Measurements from ENCODE around the gene G0S2. TPM values are rescaled to one million over a fixed set of nuclear protein-coding genes. Genes with fewer than 3 reads are reported as not detected.
A peak's percentile ranks its signal among the peaks of the same experiment; 100 is the strongest.

G0S2 gene
- total and polyA plus RNA-seq, 9 of the 15 experiments (the other 6 are each of a cell fraction or from before 2014, with no cell fraction given): 0.18 to 65.6 (median 11.4) TPM

- TF ChIP-seq, protein P1, sequence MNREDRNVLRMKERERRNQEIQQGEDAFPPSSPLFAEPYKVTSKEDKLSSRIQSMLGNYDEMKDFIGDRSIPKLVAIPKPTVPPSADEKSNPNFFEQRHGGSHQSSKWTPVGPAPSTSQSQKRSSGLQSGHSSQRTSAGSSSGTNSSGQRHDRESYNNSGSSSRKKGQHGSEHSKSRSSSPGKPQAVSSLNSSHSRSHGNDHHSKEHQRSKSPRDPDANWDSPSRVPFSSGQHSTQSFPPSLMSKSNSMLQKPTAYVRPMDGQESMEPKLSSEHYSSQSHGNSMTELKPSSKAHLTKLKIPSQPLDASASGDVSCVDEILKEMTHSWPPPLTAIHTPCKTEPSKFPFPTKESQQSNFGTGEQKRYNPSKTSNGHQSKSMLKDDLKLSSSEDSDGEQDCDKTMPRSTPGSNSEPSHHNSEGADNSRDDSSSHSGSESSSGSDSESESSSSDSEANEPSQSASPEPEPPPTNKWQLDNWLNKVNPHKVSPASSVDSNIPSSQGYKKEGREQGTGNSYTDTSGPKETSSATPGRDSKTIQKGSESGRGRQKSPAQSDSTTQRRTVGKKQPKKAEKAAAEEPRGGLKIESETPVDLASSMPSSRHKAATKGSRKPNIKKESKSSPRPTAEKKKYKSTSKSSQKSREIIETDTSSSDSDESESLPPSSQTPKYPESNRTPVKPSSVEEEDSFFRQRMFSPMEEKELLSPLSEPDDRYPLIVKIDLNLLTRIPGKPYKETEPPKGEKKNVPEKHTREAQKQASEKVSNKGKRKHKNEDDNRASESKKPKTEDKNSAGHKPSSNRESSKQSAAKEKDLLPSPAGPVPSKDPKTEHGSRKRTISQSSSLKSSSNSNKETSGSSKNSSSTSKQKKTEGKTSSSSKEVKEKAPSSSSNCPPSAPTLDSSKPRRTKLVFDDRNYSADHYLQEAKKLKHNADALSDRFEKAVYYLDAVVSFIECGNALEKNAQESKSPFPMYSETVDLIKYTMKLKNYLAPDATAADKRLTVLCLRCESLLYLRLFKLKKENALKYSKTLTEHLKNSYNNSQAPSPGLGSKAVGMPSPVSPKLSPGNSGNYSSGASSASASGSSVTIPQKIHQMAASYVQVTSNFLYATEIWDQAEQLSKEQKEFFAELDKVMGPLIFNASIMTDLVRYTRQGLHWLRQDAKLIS (CRISPR knock-in tag; IDR thresholded peaks at IDR 0.05): no peak
- no peak for TF ChIP-seq ZNF3 (CRISPR knock-in tag; IDR thresholded peaks at IDR 0.05)
- TF ChIP-seq ZFP36 (IDR thresholded peaks at IDR 0.05; ENCODE audit: low read depth, low read length, partially characterized antibody): peak; percentile 18
- TF ChIP-seq KLF16 (IDR thresholded peaks at IDR 0.05): no peak
- peak; percentile 63 for TF ChIP-seq DPF2 (IDR thresholded peaks at IDR 0.05)
- TF ChIP-seq MNT (conservative IDR thresholded peaks at IDR 0.05): no peak
- no peak for TF ChIP-seq ARID2 (IDR thresholded peaks at IDR 0.05)
- TF ChIP-seq HDGF (IDR thresholded peaks at IDR 0.05): no peak; the same call in 1 of the 2 replicates
- TF ChIP-seq ARID3B (CRISPR knock-in tag; IDR thresholded peaks at IDR 0.05; ENCODE audit: borderline replicate concordance): no peak
- no peak for TF ChIP-seq CC2D1A (IDR thresholded peaks at IDR 0.05)
- TF ChIP-seq EHMT2 (IDR thresholded peaks at IDR 0.05): no peak
- TF ChIP-seq, protein P2, sequence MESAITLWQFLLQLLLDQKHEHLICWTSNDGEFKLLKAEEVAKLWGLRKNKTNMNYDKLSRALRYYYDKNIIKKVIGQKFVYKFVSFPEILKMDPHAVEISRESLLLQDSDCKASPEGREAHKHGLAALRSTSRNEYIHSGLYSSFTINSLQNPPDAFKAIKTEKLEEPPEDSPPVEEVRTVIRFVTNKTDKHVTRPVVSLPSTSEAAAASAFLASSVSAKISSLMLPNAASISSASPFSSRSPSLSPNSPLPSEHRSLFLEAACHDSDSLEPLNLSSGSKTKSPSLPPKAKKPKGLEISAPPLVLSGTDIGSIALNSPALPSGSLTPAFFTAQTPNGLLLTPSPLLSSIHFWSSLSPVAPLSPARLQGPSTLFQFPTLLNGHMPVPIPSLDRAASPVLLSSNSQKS (CRISPR knock-in tag; IDR thresholded peaks at IDR 0.05): no peak
- no peak for TF ChIP-seq KLF10 (CRISPR knock-in tag; IDR thresholded peaks at IDR 0.05)
- peak; percentile 95 for TF ChIP-seq JUND (IDR thresholded peaks at IDR 0.05; ENCODE audit: borderline replicate concordance, low read depth, low read length)
- peak; percentile 92; the same call in 2 of the 3 replicates for TF ChIP-seq JUND (tag; IDR thresholded peaks at IDR 0.05; ENCODE audit: borderline replicate concordance, low read depth, low read length)
- TF ChIP-seq ZNF24 (IDR thresholded peaks at IDR 0.05): no peak
- TF ChIP-seq ZNF77 (CRISPR knock-in tag; IDR thresholded peaks at IDR 0.05): no peak
- no peak for TF ChIP-seq TCF7 (IDR thresholded peaks at IDR 0.05; ENCODE audit: borderline replicate concordance)
- peak in 1 of 3 experiments; percentile 27 for TF ChIP-seq YY1 (IDR thresholded peaks at IDR 0.05; ENCODE audit: borderline replicate concordance in 1 of 3, control insufficient read depth in 1 of 3, extremely low read depth in 1 of 3, insufficient read depth in 3 of 3, insufficient read length in 1 of 3, insufficient replicate concordance in 2 of 3, low read depth in 1 of 3, low read length in 2 of 3)
- no peak for TF ChIP-seq MAFG (tag; conservative IDR thresholded peaks at IDR 0.05)
- TF ChIP-seq MLX (CRISPR knock-in tag; conservative IDR thresholded peaks at IDR 0.05): no peak
- no peak for TF ChIP-seq HMG20A (CRISPR knock-in tag; conservative IDR thresholded peaks at IDR 0.05)
Observed at GRCh38 chr1:209651138-209651587, 24.0 kb upstream of the G0S2 start (continued).

Measured in K562 (cell line).